GM12891 (cell line): ENCODE measurements around the gene LRCH1.

Source experiments
- POLR2A ChIP-seq: IDR thresholded peaks from 2 replicates; pipeline ENCODE4 v1.6.1; 2011; ENCODE audit warnings: low read depth, low read length, control low read depth
- POLR2AphosphoS5 ChIP-seq: IDR thresholded peaks from 2 replicates; pipeline ENCODE4 v1.6.1; 2011; ENCODE audit warnings: low read depth, low read length, control low read depth
- SPI1 ChIP-seq: IDR thresholded peaks from 2 replicates; pipeline ENCODE4 v1.6.1; 2011; ENCODE audit warnings: low read depth, low read length, control low read depth
- TAF1 ChIP-seq: IDR thresholded peaks from 2 replicates; pipeline ENCODE4 v1.6.1; 2011; ENCODE audit warnings: low read depth, low read length, control low read depth

DNA sequence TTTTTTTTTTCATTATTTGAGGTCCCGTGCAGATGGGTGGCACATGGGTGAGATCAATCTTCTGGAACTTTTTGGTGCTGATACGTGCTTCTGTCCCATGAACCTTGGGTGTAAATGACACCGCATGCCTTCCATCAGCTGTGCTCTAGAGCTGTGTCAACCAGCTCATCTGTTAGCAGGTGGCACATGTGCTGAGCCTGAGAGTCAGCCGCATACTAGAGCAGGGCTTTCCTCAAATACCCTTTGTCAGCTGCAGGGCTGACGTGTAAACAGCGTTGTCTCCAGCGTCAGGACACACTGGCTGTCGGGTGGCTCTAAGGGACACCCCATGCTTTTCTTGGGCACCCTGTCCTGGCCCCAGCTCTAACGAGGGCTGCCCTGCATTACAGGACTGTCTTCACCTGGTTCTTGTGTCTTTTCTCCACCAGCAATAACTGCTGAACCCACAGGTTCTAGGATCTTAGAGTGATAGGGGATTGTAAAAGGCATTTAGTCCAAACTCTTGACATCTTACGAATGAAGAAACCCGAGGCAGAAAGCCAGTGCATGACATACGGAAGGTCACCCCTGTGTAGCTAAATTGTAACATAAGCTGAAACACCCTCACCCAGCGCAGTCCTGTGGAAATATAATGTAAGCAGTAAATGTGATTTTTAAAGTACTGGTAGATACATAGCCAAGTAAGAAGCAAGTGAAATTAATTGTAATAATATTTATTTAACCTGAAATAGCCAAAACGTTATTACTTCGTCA is 119.5 kb downstream of the LRCH1 start:
- TF ChIP-seq POLR2AphosphoS5 (no peak), POLR2A (no peak), TAF1 (no peak), SPI1 (no peak)
